GM18868 (cell line): Measurements from ENCODE around the gene LCT.
"Not testable (repeated sequence)": the region's sequence is repeated elsewhere in the genome, so short reads cannot be mapped to it uniquely, and the experiment has no call there.

Experiments used
- ATAC-seq: cut with Tn5 transposase; IDR thresholded peaks from one replicate; pipeline ENCODE4 v1.9.1; 2021; ENCODE audit warnings: mild to moderate bottlenecking, moderate library complexity; ENCODE audit not compliant: unreplicated experiment

LCT gene

DNA sequence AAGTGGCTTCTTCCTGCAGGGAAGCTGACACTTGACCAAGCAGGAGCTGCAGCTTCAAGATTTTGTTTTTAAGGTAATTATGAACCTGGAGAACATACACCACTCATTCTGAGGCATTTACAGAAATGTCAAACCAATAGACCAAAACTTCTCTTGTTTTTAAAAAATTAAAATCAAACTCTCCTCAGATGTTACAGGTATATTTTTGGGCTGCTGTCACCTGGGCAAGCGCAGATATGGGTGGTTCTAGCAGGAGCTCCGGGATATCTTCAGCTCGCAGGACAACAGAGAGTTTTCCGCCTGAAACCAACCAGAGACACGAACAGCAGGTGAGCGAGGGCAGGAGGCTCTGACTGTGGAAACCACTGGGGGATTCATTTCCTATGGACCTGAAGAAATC is 4.1 kb downstream of the LCT start:
- ATAC-seq = no peak

DNA sequence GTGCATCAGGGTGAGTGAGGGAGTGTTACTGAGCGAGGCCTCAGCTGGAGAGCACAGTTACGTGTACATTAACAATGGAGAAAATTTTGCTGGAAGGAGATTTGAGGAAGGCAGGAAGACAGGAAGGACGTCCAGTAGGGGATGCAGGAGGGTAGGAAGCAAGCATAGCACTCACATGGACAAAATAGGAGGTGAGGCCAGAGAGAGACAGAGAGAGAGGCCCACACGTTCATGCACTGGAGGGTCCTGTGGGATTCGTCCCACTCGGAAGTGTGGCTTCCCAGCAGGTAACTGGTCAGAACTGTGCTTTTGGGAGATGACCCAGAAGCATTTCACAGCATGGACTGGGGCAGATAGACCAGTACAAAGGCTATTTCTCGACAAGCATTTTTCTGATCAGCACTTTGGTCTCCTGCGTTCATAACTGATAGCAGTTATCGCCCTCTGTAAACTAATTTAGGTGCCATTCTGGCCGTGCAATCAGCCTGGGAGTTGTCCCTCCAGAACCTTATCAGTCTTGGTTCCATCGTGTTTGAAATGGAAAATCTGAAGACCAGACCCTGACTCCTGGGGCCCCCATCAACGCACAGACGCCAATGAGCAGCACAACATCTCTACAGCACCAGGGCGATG is 5.7 kb downstream of the LCT start:
- ATAC-seq = no peak

- ATAC-seq = no peak
Measured at GRCh38 chr2:135829378-135830135, 7.4 kb downstream of the LCT start.

GRCh38 chr2:135826544-135826943 is 10.4 kb downstream of the LCT start:
- no peak for ATAC-seq

DNA sequence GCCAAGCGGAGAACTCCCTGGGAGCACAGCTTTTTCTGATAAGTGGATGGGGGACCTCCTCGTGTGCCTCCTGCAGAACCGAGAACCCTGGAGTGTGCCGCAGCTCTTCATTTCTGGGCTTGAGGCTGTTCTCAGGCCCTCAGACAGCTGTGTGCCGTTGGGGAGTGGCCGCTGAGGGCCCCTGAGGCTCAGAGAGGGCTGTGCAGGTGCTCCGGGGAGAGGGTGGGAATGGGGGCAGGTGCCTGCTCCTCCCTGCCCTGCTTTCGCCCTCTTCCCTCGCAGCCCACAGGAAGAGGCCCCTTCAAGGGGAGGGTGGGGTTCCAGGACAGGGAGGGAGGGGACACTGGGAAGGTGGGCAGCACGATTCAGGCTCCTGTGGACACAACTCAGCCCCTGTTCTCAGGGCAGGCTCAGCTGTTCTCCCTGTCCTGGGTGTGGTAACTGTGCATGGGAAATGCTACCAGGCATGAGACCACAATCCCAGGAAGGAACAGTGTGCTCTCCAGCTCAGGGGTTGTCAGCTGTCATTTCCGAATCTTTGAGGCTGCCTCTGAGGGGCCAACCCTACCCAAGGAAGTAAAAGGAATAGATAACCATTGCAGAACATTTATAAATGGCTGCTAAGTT is 11.3 kb downstream of the LCT start:
- no peak for ATAC-seq

DNA sequence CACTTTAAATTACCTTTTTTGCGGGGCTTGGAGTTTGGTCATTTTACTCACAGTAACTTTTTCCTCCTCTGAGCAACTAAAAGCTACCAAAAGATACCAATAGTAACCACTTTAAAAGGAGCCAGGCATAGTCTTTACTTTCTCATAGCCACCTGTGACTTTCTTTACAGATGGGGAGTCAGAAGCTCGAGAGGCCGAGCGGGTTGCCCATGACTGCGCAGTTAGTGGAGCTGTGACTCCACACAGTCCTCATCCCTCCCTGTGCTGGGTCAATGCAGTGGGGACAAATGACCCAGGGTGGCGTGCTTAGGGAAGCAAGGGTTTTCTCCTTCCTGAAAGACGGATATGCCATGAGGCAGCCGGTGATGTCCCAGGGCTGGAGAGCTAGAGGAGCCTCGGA is 11.9 kb downstream of the LCT start:
- no peak for ATAC-seq

DNA sequence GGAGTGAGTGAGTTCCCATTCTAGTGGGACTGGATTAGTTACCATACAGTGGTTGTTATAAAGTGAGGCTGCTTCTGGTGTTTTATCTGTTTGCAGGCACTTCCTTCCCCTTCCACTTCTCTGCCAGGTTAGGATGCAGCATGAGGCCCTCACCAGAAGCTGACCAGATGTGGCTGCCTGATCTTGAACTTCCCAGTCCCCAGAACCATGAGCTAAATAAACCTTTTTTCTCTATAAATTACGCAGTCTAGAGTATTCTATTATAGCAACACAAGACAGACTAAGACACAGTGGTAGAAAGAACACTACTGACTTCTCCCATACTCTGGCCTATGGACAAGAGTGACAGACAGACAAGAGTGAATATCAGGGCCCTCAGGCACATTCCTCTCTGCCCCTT is 14.1 kb downstream of the LCT start:
- ATAC-seq = no peak

DNA sequence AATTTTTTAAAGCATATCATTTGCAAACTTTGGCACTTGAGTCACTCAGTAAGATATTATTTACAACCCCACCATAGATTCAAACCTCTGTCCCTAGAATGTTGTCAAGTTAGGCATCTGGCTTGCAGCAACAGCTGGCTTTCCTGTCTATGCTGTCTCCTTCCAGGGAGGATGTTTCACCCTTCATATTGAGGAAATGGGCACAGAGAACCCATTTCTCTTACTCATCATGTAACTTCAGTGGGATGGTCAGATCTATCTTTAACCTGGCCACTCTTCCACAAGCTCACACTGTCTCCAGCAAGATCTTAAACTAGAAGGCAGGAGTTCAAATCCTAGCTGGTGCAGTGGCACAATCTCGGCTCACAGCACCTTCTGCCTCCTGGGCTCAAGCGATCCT is 15.8 kb downstream of the LCT start:
- no peak for ATAC-seq

DNA sequence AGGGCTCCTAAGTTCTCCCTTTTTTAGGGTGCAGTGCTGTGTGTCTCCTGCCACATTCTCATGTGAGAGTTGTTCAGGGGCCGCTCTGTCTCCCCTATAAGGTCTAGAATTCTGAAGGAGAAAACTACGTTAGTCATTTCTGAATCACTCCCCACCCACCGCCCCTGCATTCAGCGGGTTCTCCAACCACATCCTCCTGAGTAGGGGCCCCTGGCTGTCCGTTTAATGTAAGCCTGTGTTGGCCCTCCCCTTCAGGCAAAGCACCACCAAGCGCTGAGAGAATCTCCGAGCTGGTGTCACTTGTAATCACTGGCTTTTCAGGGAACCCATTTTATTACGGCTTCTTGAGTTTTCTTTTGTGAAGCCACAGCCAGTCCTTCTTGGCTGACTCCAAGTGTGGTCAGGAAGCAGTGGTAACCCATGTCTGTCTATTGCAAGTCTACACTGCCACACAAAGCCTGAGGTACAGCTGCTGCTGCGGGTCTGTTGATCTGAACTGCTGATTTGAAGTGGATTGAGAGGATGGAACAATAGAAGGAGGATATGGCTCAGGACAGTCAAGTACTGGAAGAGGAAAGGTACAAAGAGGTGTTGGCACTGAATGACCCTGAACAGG is 16.9 kb downstream of the LCT start:
- ATAC-seq = peak; percentile 94

DNA sequence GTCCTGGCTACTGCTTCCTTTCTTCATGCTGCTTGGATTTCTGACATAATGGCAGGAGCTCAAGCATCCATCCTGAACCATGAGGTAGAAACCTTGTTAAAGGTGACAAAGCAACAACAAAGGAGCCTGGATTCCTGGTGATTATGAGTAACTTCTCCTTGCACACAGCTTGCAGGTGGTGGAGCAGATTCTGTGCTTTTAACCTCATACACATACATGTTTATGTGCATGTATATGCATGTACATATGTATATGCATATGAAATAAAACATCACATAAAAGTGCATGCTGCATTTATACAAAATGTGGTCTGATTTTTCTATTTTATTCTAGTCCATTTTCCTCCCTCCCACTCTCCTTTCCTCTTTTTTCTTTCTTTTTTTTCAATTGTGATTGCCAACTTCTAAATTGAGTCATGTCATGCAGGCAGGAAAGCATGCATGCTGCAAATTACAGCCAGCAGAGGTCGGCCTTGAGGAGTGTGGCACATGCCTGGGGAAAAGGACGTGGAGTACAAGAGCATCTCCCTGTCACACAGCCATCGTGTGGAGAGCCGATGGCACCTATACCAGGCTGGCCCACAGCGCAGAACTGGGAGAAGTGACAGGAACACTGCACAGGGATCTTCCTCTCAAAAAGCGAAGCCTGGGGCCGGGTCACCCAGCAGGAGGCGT is 17.9 kb downstream of the LCT start:
- ATAC-seq = no peak

- ATAC-seq = no peak
Measured at GRCh38 chr2:135817951-135818350, 19.0 kb downstream of the LCT start.

- no peak for ATAC-seq
Measured at GRCh38 chr2:135817466-135817865, 19.5 kb downstream of the LCT start.

- no peak for ATAC-seq
Measured at GRCh38 chr2:135815269-135815668, 21.7 kb downstream of the LCT start.

DNA sequence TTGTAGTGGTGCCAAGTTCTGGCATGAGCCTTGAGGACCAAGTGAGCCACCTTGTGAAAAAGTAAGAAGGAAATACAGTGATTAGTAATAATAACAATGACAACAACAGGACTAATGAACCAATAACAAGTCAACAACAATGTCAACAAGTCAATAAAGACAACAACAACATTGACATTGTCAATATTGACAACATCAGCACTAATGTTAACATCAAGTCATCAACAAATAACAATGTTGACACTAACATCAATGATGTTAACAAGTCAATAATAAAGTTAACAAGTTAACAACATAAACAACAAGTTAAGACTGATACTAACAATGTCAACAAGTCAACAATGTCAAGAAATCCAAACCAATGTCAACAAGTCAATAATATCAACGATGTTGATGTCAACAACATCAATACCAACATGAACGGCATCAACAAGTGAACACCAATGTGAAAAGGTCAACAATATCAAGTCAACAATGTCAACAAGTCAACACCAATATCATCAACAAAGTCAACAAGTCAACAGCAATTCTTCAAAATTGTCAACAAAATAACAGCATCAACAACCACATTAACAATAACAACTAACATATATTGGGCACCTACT is 24.0 kb downstream of the LCT start:
- no peak for ATAC-seq

GRCh38 chr2:135807874-135808273 is 29.1 kb downstream of the LCT start:
- not testable (repeated sequence) for ATAC-seq

GRCh38 chr2:135803278-135803677 is 33.7 kb downstream of the LCT start:
- ATAC-seq = no peak

GRCh38 chr2:135802350-135802749 is 34.6 kb downstream of the LCT start:
- no peak for ATAC-seq

DNA sequence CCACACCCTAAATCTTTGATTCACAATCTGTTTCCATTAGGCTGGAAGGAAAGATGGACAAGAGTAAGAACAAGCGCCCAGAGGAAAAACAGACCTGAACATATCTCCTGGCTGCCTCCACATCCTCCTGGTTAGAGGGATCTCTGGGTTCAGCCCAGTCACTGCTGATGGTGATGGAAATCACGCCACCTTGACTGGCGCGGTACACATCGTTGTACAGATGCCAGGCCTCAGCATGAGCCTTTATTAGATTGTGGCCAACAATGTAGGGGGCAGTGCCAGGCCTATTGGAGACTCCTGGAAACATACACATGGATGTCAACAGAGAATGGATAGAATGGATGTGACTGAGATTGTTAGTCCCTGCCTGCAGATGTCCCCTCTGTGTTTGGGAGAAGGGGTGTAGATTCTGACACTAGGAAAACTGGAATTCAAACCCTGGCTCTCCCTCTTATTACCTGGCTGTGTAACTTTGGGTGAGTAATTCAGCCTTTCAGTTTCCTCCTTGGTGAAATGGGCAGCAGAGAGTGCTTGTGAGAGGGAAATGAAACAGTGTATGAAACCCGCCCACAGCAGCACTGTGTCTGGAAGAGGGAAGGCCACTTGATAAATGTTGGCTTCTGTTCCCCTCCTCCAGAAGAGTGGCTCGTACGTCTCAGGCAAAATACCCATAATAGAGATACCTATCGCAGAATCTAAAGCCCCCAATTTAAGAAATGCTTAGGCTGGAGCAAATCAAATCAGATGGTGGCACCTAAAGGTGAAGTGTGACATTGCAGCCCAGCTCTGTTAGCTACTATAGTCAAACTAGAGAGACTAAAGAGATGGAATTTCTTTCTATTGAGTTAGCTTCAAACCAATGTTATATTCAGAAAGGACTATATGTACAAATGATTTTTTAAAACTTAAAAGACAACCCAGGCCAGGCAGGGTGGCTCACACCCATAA is 36.2 kb downstream of the LCT start:
- ATAC-seq = no peak

GRCh38 chr2:135799738-135800137 is 37.2 kb downstream of the LCT start:
- no peak for ATAC-seq

GRCh38 chr2:135798762-135799161 is 38.2 kb downstream of the LCT start:
- ATAC-seq = no peak
